Stimulated activated CD4-positive, alpha-beta T cell treated with anti-CD3 and anti-CD28 coated beads, TNF-alpha, amount 100 ng/mL, for 1 hour (primary cell): ENCODE results near the gene OR8H2.
"Not testable (repeated sequence)": the region's sequence is repeated elsewhere in the genome, so short reads cannot be mapped to it uniquely, and the experiment has no call there.

Source experiments
- DNase-seq, 3 donors: peaks; one replicate each; pipeline ENCODE4 v3.0.0-alpha.2; 2020; ENCODE audit warnings: low read depth in 3 of 3, low spot score in 1 of 3

The OR8H2 gene

GRCh38 chr11:56103210-56103737 lies at the start of gene OR8H2:
TSS of gene OR8H2 (plus strand) at chr11:56103687. CDS start at chr11:56105043, 1,356 bp downstream.
- DNase-seq = no peak

GRCh38 chr11:56056366-56056765 lies 47.1 kb upstream of the OR8H2 start:
- not testable (repeated sequence) for DNase-seq

GRCh38 chr11:56057661-56058237 lies 45.7 kb upstream of the OR8H2 start:
- DNase-seq = not testable (repeated sequence)

GRCh38 chr11:56058260-56058780 lies 45.2 kb upstream of the OR8H2 start:
- DNase-seq = not testable (repeated sequence)

- DNase-seq = no peak
Observed at GRCh38 chr11:56066980-56067379, 36.5 kb upstream of the OR8H2 start.

- no peak for DNase-seq
Observed at GRCh38 chr11:56089697-56090096, 13.8 kb upstream of the OR8H2 start.

- no peak for DNase-seq
Observed at GRCh38 chr11:56093008-56093407, 10.5 kb upstream of the OR8H2 start, which contains the start of gene OR8I2. TSS of gene OR8I2 (plus strand) at chr11:56093308. CDS start at chr11:56093308, 0 bp downstream.

- no peak for DNase-seq
Observed at GRCh38 chr11:56122073-56122472, 18.6 kb downstream of the OR8H2 start, which contains the start of gene OR8H3. TSS of gene OR8H3 (plus strand) at chr11:56122373. CDS start at chr11:56122373, 0 bp downstream.

GRCh38 chr11:56140151-56140661 lies 36.7 kb downstream of the OR8H2 start, which contains the start of gene OR8J3:
TSS of gene OR8J3 (minus strand) at chr11:56140201. CDS start at chr11:56137718, 2,483 bp downstream.
- no peak for DNase-seq

GRCh38 chr11:56143681-56144080 lies 40.2 kb downstream of the OR8H2 start:
- DNase-seq = not testable (repeated sequence)

- no peak for DNase-seq
Observed at GRCh38 chr11:56151376-56151775, 47.9 kb downstream of the OR8H2 start.

- DNase-seq = no peak
Observed at GRCh38 chr11:56152333-56152732, 48.8 kb downstream of the OR8H2 start.
